NCI-H2196 (cell line): Measurements from ENCODE around the gene ACVR2B.

Experiments used
- DNase-seq: peaks from one replicate; lab custom pipeline; 2025; ENCODE audit not compliant: unreplicated experiment; lab: John Stamatoyannopoulos, UW

Gene ACVR2B

GRCh38 chr3:38480930-38481329 lies 27.2 kb downstream of the ACVR2B start:
- no peak for DNase-seq

GRCh38 chr3:38482951-38483350 lies 29.3 kb downstream of the ACVR2B start:
- no peak for DNase-seq

GRCh38 chr3:38487323-38487722 lies 33.6 kb downstream of the ACVR2B start:
- DNase-seq: no peak

GRCh38 chr3:38488949-38489348 lies 35.3 kb downstream of the ACVR2B start:
- no peak for DNase-seq

GRCh38 chr3:38489766-38490165 lies 36.1 kb downstream of the ACVR2B start:
- no peak for DNase-seq

GRCh38 chr3:38490281-38491030 lies 36.8 kb downstream of the ACVR2B start:
- no peak for DNase-seq

GRCh38 chr3:38491215-38491614 lies 37.5 kb downstream of the ACVR2B start:
- no peak for DNase-seq

GRCh38 chr3:38493031-38493430 lies 39.3 kb downstream of the ACVR2B start:
- no peak for DNase-seq

GRCh38 chr3:38496131-38496910 lies 42.6 kb downstream of the ACVR2B start, which contains the start of gene EXOG:
Gene EXOG (plus strand): TSS chr3:38496340. CDS start chr3:38496368, 28 bp downstream.
- DNase-seq: peak; percentile 79

- DNase-seq: no peak
These were observed 43.3 kb downstream of the ACVR2B start for GRCh38 chr3:38497031-38497430.

GRCh38 chr3:38500688-38501417 lies 47.2 kb downstream of the ACVR2B start:
- DNase-seq: no peak

GRCh38 chr3:38507120-38507519 lies 53.4 kb downstream of the ACVR2B start:
- DNase-seq: no peak

GRCh38 chr3:38509732-38510131 lies 56.0 kb downstream of the ACVR2B start:
- no peak for DNase-seq

- no peak for DNase-seq
These were observed 56.9 kb downstream of the ACVR2B start for GRCh38 chr3:38510631-38511030.

- DNase-seq: no peak
These were observed 57.9 kb downstream of the ACVR2B start for GRCh38 chr3:38511546-38511945.

- DNase-seq: no peak
These were observed 61.7 kb downstream of the ACVR2B start for GRCh38 chr3:38515367-38515766.

GRCh38 chr3:38516669-38517068 lies 63.0 kb downstream of the ACVR2B start:
- DNase-seq: no peak

- no peak for DNase-seq
These were observed 65.3 kb downstream of the ACVR2B start for GRCh38 chr3:38519000-38519399.

- no peak for DNase-seq
These were observed 66.0 kb downstream of the ACVR2B start for GRCh38 chr3:38519651-38520050.

- DNase-seq: peak; percentile 26
These were observed 67.8 kb downstream of the ACVR2B start for GRCh38 chr3:38521391-38521987.

- no peak for DNase-seq
These were observed 68.3 kb downstream of the ACVR2B start for GRCh38 chr3:38522002-38522401.
